H1 (cell line): ENCODE measurements around the gene TRIM67. TPM values are rescaled to one million over a fixed set of nuclear protein-coding genes. Genes with fewer than 3 reads are reported as not detected.

Source experiments
- EZH2 ChIP-seq: fragments of 200-600 bp; sonication (generic); IDR thresholded peaks from 2 replicates; pipeline ENCODE4 v1.7.1; 2012; ENCODE audit warnings: low read depth, mild to moderate bottlenecking, moderate library complexity, low read length, inconsistent platforms; ENCODE audit not compliant: severe bottlenecking
- polyA plus RNA-seq, 7 experiments: library from polyadenylated mRNA; depleted of rRNA in 3 of 7; stranded (reverse) in 5 of 7; unstranded in 2 of 7; fragments of >200 nt in 5 of 7; fragments of 200-250 nt in 2 of 7; gene quantifications; 1 replicate in 5 of 7; 2 replicates in 1 of 7; 4 replicates in 1 of 7; pipeline versions ENCODE4 v1.2.1 to v1.2.3, GENCODE V29; 2011 to 2013; ENCODE audit warnings: missing spikeins in 2 of 7, mixed read lengths in 2 of 7
- total RNA-seq: library from RNA; stranded (reverse); fragmentation: NEBNext Ultra II Directional; extraction: Animal tissue kit (Norgen Biotek cat#: 25700); gene quantifications from 2 replicates; pipeline ENCODE4 v1.2.1, GENCODE V29; 2021

The TRIM67 gene
- total and polyA plus RNA-seq, 2 of the 8 experiments (the other 6 are each of a cell fraction or from before 2014, with no cell fraction given): under 0.01 TPM; not detected in 1

GRCh38 chr1:231196307-231196706, 34.4 kb downstream of the TRIM67 start (continued):
- no peak for TF ChIP-seq EZH2
- TF ChIP-seq, all 59 proteins: peak for 0
